Measurements from ENCODE around the gene KLB. TPM values are rescaled to one million over a fixed set of nuclear protein-coding genes. Genes with fewer than 3 reads are reported as not detected.

Gene KLB
- total and polyA plus RNA-seq, 2 of the 4 experiments (the other 2 are of a cell fraction): not detected

- Histone ChIP-seq H3K14ac (replicated peaks; ENCODE audit: low read depth, low read length) (no peak overlapping the region), H3K27ac (ENCODE audit: insufficient read depth, low read length) (no peak overlapping the region), H2BK5ac (ENCODE audit: low read depth, low read length, poor library complexity, severe bottlenecking) (no peak overlapping the region), H3K9me1 (ENCODE audit: insufficient read depth, low read length) (no peaks in the 10 kb centered on the region), H4K5ac (ENCODE audit: low read depth, low read length) (no peak overlapping the region), H2BK20ac (ENCODE audit: low read depth, low read length) (no peak overlapping the region), H3K79me1 (ENCODE audit: low read depth in 1 of 2, low read length in 2 of 2) (no peaks in the 10 kb centered on the region), H2BK120ac (ENCODE audit: low read depth, low read length) (no peak overlapping the region), H3K4me2 (ENCODE audit: low read depth, low read length) (no peak overlapping the region), H3K4me3 (ENCODE audit: insufficient read depth, low read depth, low read length) (no peak overlapping the region), H4K91ac (ENCODE audit: insufficient read depth, low read depth, low read length) (no peak overlapping the region), H3K9me3 (ENCODE audit: control insufficient read depth, insufficient read depth, low read length) (no peaks in the 10 kb centered on the region), H4K20me1 (ENCODE audit: insufficient read depth, low read length) (no peaks in the 10 kb centered on the region), H3K27me3 (ENCODE audit: control insufficient read depth, insufficient read depth, low read length) (peaks cover 2% of the 10 kb centered on the region; the same call in 1 of the 2 replicates), H2AK9ac (replicated peaks; ENCODE audit: low read depth, low read length, poor library complexity) (no peak overlapping the region), H3K36me3 (ENCODE audit: control insufficient read depth, insufficient read depth, low read length) (no peaks in the 10 kb centered on the region), H2BK15ac (ENCODE audit: low read depth, low read length) (no peak overlapping the region), H2AFZ (replicated peaks; ENCODE audit: low read length, poor library complexity) (no peak overlapping the region), H3K9ac (ENCODE audit: low read depth, low read length) (no peak overlapping the region), H3K18ac (ENCODE audit: low read depth, low read length) (no peak overlapping the region), H3K4ac (ENCODE audit: low read depth, low read length) (no peak overlapping the region), H2AK5ac (ENCODE audit: low read depth, low read length) (no peak overlapping the region), H4K8ac (ENCODE audit: low read depth in 2 of 2, low read length in 2 of 2) (no peak overlapping the region), H3K4me1 (ENCODE audit: control insufficient read depth, insufficient read depth, low read length) (no peaks in the 10 kb centered on the region), H3K56ac (ENCODE audit: extremely low read depth, insufficient read depth, low read length) (no peak overlapping the region), H3K23ac (ENCODE audit: low read depth, low read length) (no peak overlapping the region)
- intact Hi-C loops (cut with micrococcal nuclease): no loop called here
- dilution Hi-C loops (cut with HindIII; ENCODE audit: low sequenced_read_pairs, unreplicated experiment): no loop called here
- in situ Hi-C loops (cut with MboI; ENCODE audit: low sequenced_read_pairs): no loop called here
- no peak for DNase-seq
- ChIA-PET CTCF (interaction anchor here (0.6 kb wide), 1 partner anchor 24 kb away, joined by 4 read pairs; no protein-coding TSS in a partner anchor), POLR2A (ENCODE audit: unreplicated experiment) (no interaction called here)
- no peak for ATAC-seq (ENCODE audit: low read depth)
- TF ChIP-seq MXI1 (IDR thresholded peaks at IDR 0.05; ENCODE audit: borderline replicate concordance, low read depth, low read length) (no peak), MAFK (IDR thresholded peaks at IDR 0.05; ENCODE audit: low read depth, low read length) (no peak), USF2 (IDR thresholded peaks at IDR 0.05; ENCODE audit: low read depth, low read length) (no peak), FOS (IDR thresholded peaks at IDR 0.05; ENCODE audit: low read depth, low read length) (no peak), POLR2A (IDR thresholded peaks at IDR 0.05; ENCODE audit: low read depth, low read length) (no peak)
- WGBS, 2 experiments (ENCODE audit: extremely low coverage in 2 of 2, insufficient read length in 1 of 2): no CpG with 5 or more reads among the region's 1 CpG
- BruUV-seq (replicated peaks): no TSS peak
Measured at GRCh38 chr4:39426728-39427127, 20.0 kb downstream of the KLB start.
